IPS DF 6.9 (cell line): ENCODE data around the gene GBF1.

Source experiments
- DNase-seq: peaks from one replicate; pipeline ENCODE4 v3.0.0-alpha.2; 2013; ENCODE audit warnings: low read depth, low spot score
- H3K27ac ChIP-seq: one replicate; pipeline ENCODE4 v1.5.1; 2013; ENCODE audit warnings: low read length, control low read depth
- H3K27me3 ChIP-seq: 2 replicates; pipeline ENCODE4 v1.6.1; 2013; ENCODE audit warnings: mild to moderate bottlenecking, low read length; ENCODE audit not compliant: control insufficient read depth, insufficient read depth
- H3K36me3 ChIP-seq: 2 replicates; pipeline ENCODE4 v1.6.1; 2013; ENCODE audit warnings: low read length; ENCODE audit not compliant: control insufficient read depth, insufficient read depth
- H3K4me1 ChIP-seq: 2 replicates; pipeline ENCODE4 v1.6.1; 2013; ENCODE audit warnings: low read length; ENCODE audit not compliant: control insufficient read depth, insufficient read depth
- H3K4me3 ChIP-seq: 2 replicates; pipeline ENCODE4 v1.5.1; 2013; ENCODE audit warnings: mild to moderate bottlenecking, low read length
- H3K9me3 ChIP-seq: 2 replicates; pipeline ENCODE4 v1.6.1; 2013; ENCODE audit warnings: low read length, inconsistent platforms; ENCODE audit not compliant: control insufficient read depth, insufficient read depth
- WGBS: extraction: QIAGEN DNeasy Blood & Tissue Kit; methylation state at CpG from one replicate; pipeline ENCODE4 v1.1.7; 2013; ENCODE audit warnings: mixed read lengths, missing lambda C conversion rate; ENCODE audit not compliant: insufficient read length, insufficient coverage; 5-methylcytosine and 5-hydroxymethylcytosine counted together

GBF1 gene

GRCh38 chr10:102313221-102313896 is 68.0 kb downstream of the GBF1 start:
- Histone ChIP-seq H3K9me3 (no peaks in the 10 kb centered on the region), H3K4me1 (no peaks in the 10 kb centered on the region), H3K27me3 (no peaks in the 10 kb centered on the region), H3K27ac (no peak overlapping the region), H3K36me3 (no peaks in the 10 kb centered on the region), H3K4me3 (no peak overlapping the region)
- DNase-seq = no peak
- no CpG with 5 or more reads among the region's 8 CpGs for WGBS

- H3K27me3 ChIP-seq = no peaks in the 10 kb centered on the region
- H3K4me3 ChIP-seq = no peak overlapping the region
- WGBS = no CpG with 5 or more reads among the region's 1 CpG
- no peaks in the 10 kb centered on the region for H3K36me3 ChIP-seq
- no peaks in the 10 kb centered on the region for H3K4me1 ChIP-seq
- no peak overlapping the region for H3K27ac ChIP-seq
- DNase-seq = no peak
- no peaks in the 10 kb centered on the region for H3K9me3 ChIP-seq
Measured at GRCh38 chr10:102314801-102315200, 69.5 kb downstream of the GBF1 start.

GRCh38 chr10:102316421-102316820 is 71.1 kb downstream of the GBF1 start:
- Histone ChIP-seq H3K4me1 (no peaks in the 10 kb centered on the region), H3K9me3 (no peaks in the 10 kb centered on the region), H3K36me3 (no peaks in the 10 kb centered on the region), H3K27me3 (no peaks in the 10 kb centered on the region), H3K27ac (no peak overlapping the region), H3K4me3 (no peak overlapping the region)
- no CpG with 5 or more reads among the region's 1 CpG for WGBS
- no peak for DNase-seq

- Histone ChIP-seq H3K4me3 (no peak overlapping the region), H3K9me3 (no peaks in the 10 kb centered on the region), H3K4me1 (no peaks in the 10 kb centered on the region), H3K27me3 (no peaks in the 10 kb centered on the region), H3K27ac (no peak overlapping the region), H3K36me3 (no peaks in the 10 kb centered on the region)
- no peak for DNase-seq
- WGBS = no CpG with 5 or more reads among the region's 2 CpGs
Measured at GRCh38 chr10:102322914-102323313, 77.6 kb downstream of the GBF1 start.

GRCh38 chr10:102324061-102324460 is 78.7 kb downstream of the GBF1 start:
- no CpG with 5 or more reads among the region's 3 CpGs for WGBS
- no peak for DNase-seq
- no peaks in the 10 kb centered on the region for H3K4me1 ChIP-seq
- H3K36me3 ChIP-seq = no peaks in the 10 kb centered on the region
- no peak overlapping the region for H3K27ac ChIP-seq
- H3K4me3 ChIP-seq = no peak overlapping the region
- H3K9me3 ChIP-seq = no peaks in the 10 kb centered on the region
- no peaks in the 10 kb centered on the region for H3K27me3 ChIP-seq

GRCh38 chr10:102326031-102326430 is 80.7 kb downstream of the GBF1 start:
- Histone ChIP-seq H3K27ac (no peak overlapping the region), H3K9me3 (no peaks in the 10 kb centered on the region), H3K27me3 (no peaks in the 10 kb centered on the region), H3K4me1 (no peaks in the 10 kb centered on the region), H3K36me3 (no peaks in the 10 kb centered on the region), H3K4me3 (no peak overlapping the region)
- WGBS = no CpG with 5 or more reads among the region's 4 CpGs
- DNase-seq = no peak

GRCh38 chr10:102327002-102327401 is 81.7 kb downstream of the GBF1 start:
- no CpG with 5 or more reads among the region's 5 CpGs for WGBS
- Histone ChIP-seq H3K27ac (no peak overlapping the region), H3K27me3 (no peaks in the 10 kb centered on the region), H3K9me3 (no peaks in the 10 kb centered on the region), H3K36me3 (no peaks in the 10 kb centered on the region), H3K4me3 (no peak overlapping the region), H3K4me1 (no peaks in the 10 kb centered on the region)
- DNase-seq = no peak

GRCh38 chr10:102327641-102328040 is 82.3 kb downstream of the GBF1 start:
- Histone ChIP-seq H3K36me3 (no peaks in the 10 kb centered on the region), H3K9me3 (no peaks in the 10 kb centered on the region), H3K27me3 (no peaks in the 10 kb centered on the region), H3K4me3 (no peak overlapping the region), H3K27ac (no peak overlapping the region), H3K4me1 (no peaks in the 10 kb centered on the region)
- WGBS = no CpG with 5 or more reads among the region's 2 CpGs
- DNase-seq = no peak

GRCh38 chr10:102332772-102333171 is 87.4 kb downstream of the GBF1 start:
- H3K27me3 ChIP-seq = no peaks in the 10 kb centered on the region
- H3K36me3 ChIP-seq = no peaks in the 10 kb centered on the region
- H3K27ac ChIP-seq = no peak overlapping the region
- no peak overlapping the region for H3K4me3 ChIP-seq
- no peaks in the 10 kb centered on the region for H3K9me3 ChIP-seq
- DNase-seq = no peak
- no peaks in the 10 kb centered on the region for H3K4me1 ChIP-seq

GRCh38 chr10:102334101-102334500 is 88.8 kb downstream of the GBF1 start:
- DNase-seq = no peak
- Histone ChIP-seq H3K4me3 (no peak overlapping the region), H3K36me3 (no peaks in the 10 kb centered on the region), H3K4me1 (no peaks in the 10 kb centered on the region), H3K9me3 (no peaks in the 10 kb centered on the region), H3K27me3 (no peaks in the 10 kb centered on the region), H3K27ac (no peak overlapping the region)
- WGBS = no CpG with 5 or more reads among the region's 4 CpGs

- WGBS = no CpG with 5 or more reads among the region's 3 CpGs
- H3K36me3 ChIP-seq = no peaks in the 10 kb centered on the region
Measured at GRCh38 chr10:102335184-102335583, 89.9 kb downstream of the GBF1 start.

More at GRCh38 chr10:102335184-102335583, 89.9 kb downstream of the GBF1 start:
- no peaks in the 10 kb centered on the region for H3K9me3 ChIP-seq
- no peak for DNase-seq
- H3K4me3 ChIP-seq = no peak overlapping the region
- H3K4me1 ChIP-seq = no peaks in the 10 kb centered on the region
- H3K27ac ChIP-seq = no peak overlapping the region
- H3K27me3 ChIP-seq = no peaks in the 10 kb centered on the region
